GM23248 (cell line): ENCODE measurements around the gene TADA2A.

Source experiments
- EZH2 ChIP-seq: fragments of 200-600 bp; sonication (generic); IDR thresholded peaks from 2 replicates; pipeline ENCODE4 v1.6.1; 2018; ENCODE audit warnings: antibody characterized with exemption, mild to moderate bottlenecking; ENCODE audit not compliant: insufficient read depth, poor library complexity, severe bottlenecking
- EZH2phosphoT487 ChIP-seq: fragments of 200-600 bp; sonication (generic); IDR thresholded peaks from 2 replicates; pipeline ENCODE4 v1.6.1; 2018; ENCODE audit warnings: antibody characterized with exemption, moderate library complexity, mild to moderate bottlenecking, low read depth; ENCODE audit not compliant: insufficient read depth

DNA sequence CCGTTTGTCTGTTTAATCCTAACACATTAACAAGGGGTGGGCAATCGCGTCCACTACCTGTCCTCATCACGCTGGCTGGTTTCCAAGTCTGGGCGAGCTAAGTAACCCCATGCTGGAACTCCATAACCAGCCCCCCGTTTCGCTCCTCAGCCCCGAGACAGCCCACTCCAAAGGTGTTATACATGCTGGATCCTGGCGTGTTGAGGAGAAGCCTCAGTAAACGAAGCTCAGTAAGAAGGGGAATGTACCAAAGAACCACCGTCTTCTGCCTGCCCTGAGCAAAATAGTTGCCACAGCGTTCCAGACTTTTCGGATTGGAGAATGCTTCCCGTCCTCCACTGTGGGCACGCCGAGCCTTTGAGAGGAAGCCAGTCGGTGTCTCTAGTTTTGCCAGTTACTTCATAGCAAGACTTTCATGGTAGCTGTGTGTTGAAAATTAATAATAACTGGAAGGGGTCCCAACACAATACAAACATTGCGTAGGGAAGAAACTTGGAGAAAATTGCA lies 47.0 kb upstream of the TADA2A start:
- TF ChIP-seq EZH2phosphoT487 (no peak), EZH2 (no peak)
